ENCODE measurements around the gene IMPG2.
"Not testable (repeated sequence)": the region's sequence is repeated elsewhere in the genome, so short reads cannot be mapped to it uniquely, and the experiment has no call there.

The IMPG2 gene

GRCh38 chr3:101311676-101312075, 8.7 kb downstream of the IMPG2 start:
- H3K27ac ChIP-seq (ENCODE audit: low read length): no peak overlapping the region
- DNase-seq: no peak

DNA sequence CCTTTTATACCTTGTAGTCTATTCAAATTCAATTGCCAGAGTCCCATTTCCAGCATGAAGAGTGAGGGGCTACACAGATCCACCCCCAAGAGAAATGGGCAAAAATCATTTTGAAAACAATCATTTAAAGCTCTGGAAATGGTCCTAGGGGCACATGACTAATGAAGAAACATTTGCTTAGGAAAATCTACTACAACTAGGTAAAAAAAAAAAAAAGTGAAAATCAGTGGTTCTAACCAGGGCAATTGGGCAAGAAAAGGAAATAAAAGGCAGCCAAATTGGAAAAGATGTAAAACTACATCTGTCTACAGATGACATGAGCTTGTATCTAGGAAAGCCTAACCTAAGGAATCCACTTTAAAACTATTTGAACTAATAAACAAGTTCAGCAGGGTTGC, 9.4 kb downstream of the IMPG2 start:
- TF ChIP-seq EZH2phosphoT487 (IDR thresholded peaks at IDR 0.05; ENCODE audit: low read length) (no peak), EZH2 (optimal IDR thresholded peaks at IDR 0.05; ENCODE audit: low read depth, low read length) (no peak)
- TF ChIP-seq, protein P1, sequence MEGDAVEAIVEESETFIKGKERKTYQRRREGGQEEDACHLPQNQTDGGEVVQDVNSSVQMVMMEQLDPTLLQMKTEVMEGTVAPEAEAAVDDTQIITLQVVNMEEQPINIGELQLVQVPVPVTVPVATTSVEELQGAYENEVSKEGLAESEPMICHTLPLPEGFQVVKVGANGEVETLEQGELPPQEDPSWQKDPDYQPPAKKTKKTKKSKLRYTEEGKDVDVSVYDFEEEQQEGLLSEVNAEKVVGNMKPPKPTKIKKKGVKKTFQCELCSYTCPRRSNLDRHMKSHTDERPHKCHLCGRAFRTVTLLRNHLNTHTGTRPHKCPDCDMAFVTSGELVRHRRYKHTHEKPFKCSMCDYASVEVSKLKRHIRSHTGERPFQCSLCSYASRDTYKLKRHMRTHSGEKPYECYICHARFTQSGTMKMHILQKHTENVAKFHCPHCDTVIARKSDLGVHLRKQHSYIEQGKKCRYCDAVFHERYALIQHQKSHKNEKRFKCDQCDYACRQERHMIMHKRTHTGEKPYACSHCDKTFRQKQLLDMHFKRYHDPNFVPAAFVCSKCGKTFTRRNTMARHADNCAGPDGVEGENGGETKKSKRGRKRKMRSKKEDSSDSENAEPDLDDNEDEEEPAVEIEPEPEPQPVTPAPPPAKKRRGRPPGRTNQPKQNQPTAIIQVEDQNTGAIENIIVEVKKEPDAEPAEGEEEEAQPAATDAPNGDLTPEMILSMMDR (IDR thresholded peaks at IDR 0.05; ENCODE audit: low read length): no peak
- no peaks in the 10 kb centered on the region for H3F3A ChIP-seq (ENCODE audit: insufficient read depth, low read length)
- H3K79me2 ChIP-seq (ENCODE audit: low read length): no peaks in the 10 kb centered on the region
- no peaks in the 10 kb centered on the region for H3K9me3 ChIP-seq (replicated peaks; ENCODE audit: insufficient read depth, low read length)
- no peak overlapping the region for H3K4me3 ChIP-seq (ENCODE audit: low read length)
- no peak for DNase-seq
- H3K36me3 ChIP-seq (replicated peaks; ENCODE audit: insufficient read depth, low read length): no peaks in the 10 kb centered on the region
- H2AFZ ChIP-seq (ENCODE audit: low read length): no peak overlapping the region
- no peak overlapping the region for H3K4me2 ChIP-seq (ENCODE audit: low read depth, low read length)
- H3K27me3 ChIP-seq (replicated peaks; ENCODE audit: insufficient read depth, low read length): no peaks in the 10 kb centered on the region
- no peak overlapping the region for H3K27ac ChIP-seq (ENCODE audit: low read length)
- H3K4me1 ChIP-seq (ENCODE audit: low read length): no peaks in the 10 kb centered on the region
- H3K9ac ChIP-seq (ENCODE audit: low read length): no peak overlapping the region
- no peaks in the 10 kb centered on the region for H3K9me2 ChIP-seq (replicated peaks; ENCODE audit: insufficient read depth, low read length)
- H4K20me1 ChIP-seq (ENCODE audit: insufficient read depth, low read length): no peaks in the 10 kb centered on the region

More at GRCh38 chr3:101311676-101312075, 8.7 kb downstream of the IMPG2 start:
- TF ChIP-seq, protein P1 (IDR thresholded peaks at IDR 0.05; ENCODE audit: low read length): no peak
- no peak for TF ChIP-seq EZH2phosphoT487 (IDR thresholded peaks at IDR 0.05; ENCODE audit: low read length)
- TF ChIP-seq EZH2 (optimal IDR thresholded peaks at IDR 0.05; ENCODE audit: low read depth, low read length): no peak
- Histone ChIP-seq H4K20me1 (ENCODE audit: insufficient read depth, low read length) (no peaks in the 10 kb centered on the region), H3F3A (ENCODE audit: insufficient read depth, low read length) (no peaks in the 10 kb centered on the region), H2AFZ (ENCODE audit: low read length) (no peak overlapping the region), H3K27me3 (replicated peaks; ENCODE audit: insufficient read depth, low read length) (no peaks in the 10 kb centered on the region), H3K4me3 (ENCODE audit: low read length) (no peak overlapping the region), H3K9ac (ENCODE audit: low read length) (no peak overlapping the region), H3K4me1 (ENCODE audit: low read length) (no peaks in the 10 kb centered on the region), H3K9me2 (replicated peaks; ENCODE audit: insufficient read depth, low read length) (no peaks in the 10 kb centered on the region), H3K9me3 (replicated peaks; ENCODE audit: insufficient read depth, low read length) (no peaks in the 10 kb centered on the region), H3K4me2 (ENCODE audit: low read depth, low read length) (no peak overlapping the region), H3K36me3 (replicated peaks; ENCODE audit: insufficient read depth, low read length) (no peaks in the 10 kb centered on the region), H3K79me2 (ENCODE audit: low read length) (no peaks in the 10 kb centered on the region)

- H3K27me3 ChIP-seq (replicated peaks; ENCODE audit: insufficient read depth, low read length); H3F3A ChIP-seq (ENCODE audit: insufficient read depth, low read length); H2AFZ ChIP-seq (ENCODE audit: low read length); H3K27ac ChIP-seq (ENCODE audit: low read length); H4K20me1 ChIP-seq (ENCODE audit: insufficient read depth, low read length); H3K36me3 ChIP-seq (replicated peaks; ENCODE audit: insufficient read depth, low read length); H3K9ac ChIP-seq (ENCODE audit: low read length); H3K4me3 ChIP-seq (ENCODE audit: low read length); H3K4me2 ChIP-seq (ENCODE audit: low read depth, low read length); H3K79me2 ChIP-seq (ENCODE audit: low read length); H3K9me3 ChIP-seq (replicated peaks; ENCODE audit: insufficient read depth, low read length); H3K9me2 ChIP-seq (replicated peaks; ENCODE audit: insufficient read depth, low read length); H3K4me1 ChIP-seq (ENCODE audit: low read length); DNase-seq: not testable (repeated sequence)
These were observed 12.1 kb downstream of the IMPG2 start for GRCh38 chr3:101308147-101308772.

GRCh38 chr3:101303836-101304235, 16.5 kb downstream of the IMPG2 start:
- H3K36me3 ChIP-seq (replicated peaks; ENCODE audit: insufficient read depth, low read length): no peaks in the 10 kb centered on the region
- TF ChIP-seq, protein P1 (IDR thresholded peaks at IDR 0.05; ENCODE audit: low read length): no peak
- TF ChIP-seq EZH2 (optimal IDR thresholded peaks at IDR 0.05; ENCODE audit: low read depth, low read length) (no peak), EZH2phosphoT487 (IDR thresholded peaks at IDR 0.05; ENCODE audit: low read length) (no peak)
- H2AFZ ChIP-seq (ENCODE audit: low read length): no peak overlapping the region
- no peaks in the 10 kb centered on the region for H3K4me1 ChIP-seq (ENCODE audit: low read length)
- no peaks in the 10 kb centered on the region for H3K9me3 ChIP-seq (replicated peaks; ENCODE audit: insufficient read depth, low read length)
- H3K27ac ChIP-seq (ENCODE audit: low read length): no peak overlapping the region
- H3K79me2 ChIP-seq (ENCODE audit: low read length): no peaks in the 10 kb centered on the region
- no peaks in the 10 kb centered on the region for H3K9me2 ChIP-seq (replicated peaks; ENCODE audit: insufficient read depth, low read length)
- no peaks in the 10 kb centered on the region for H3K27me3 ChIP-seq (replicated peaks; ENCODE audit: insufficient read depth, low read length)
- DNase-seq: no peak
- no peaks in the 10 kb centered on the region for H4K20me1 ChIP-seq (ENCODE audit: insufficient read depth, low read length)
- H3F3A ChIP-seq (ENCODE audit: insufficient read depth, low read length): no peaks in the 10 kb centered on the region
- H3K4me2 ChIP-seq (ENCODE audit: low read depth, low read length): no peak overlapping the region
- no peak overlapping the region for H3K9ac ChIP-seq (ENCODE audit: low read length)
- no peak overlapping the region for H3K4me3 ChIP-seq (ENCODE audit: low read length)
